ENCODE results near the gene DAB2IP. TPM values are rescaled to one million over a fixed set of nuclear protein-coding genes. Genes with fewer than 3 reads are reported as not detected.
"Not testable (repeated sequence)": the region's sequence is repeated elsewhere in the genome, so short reads cannot be mapped to it uniquely, and the experiment has no call there.

The DAB2IP gene
- total and polyA plus RNA-seq, 4 donors = 19.4 to 75.0 (median 28.7) TPM

DNA sequence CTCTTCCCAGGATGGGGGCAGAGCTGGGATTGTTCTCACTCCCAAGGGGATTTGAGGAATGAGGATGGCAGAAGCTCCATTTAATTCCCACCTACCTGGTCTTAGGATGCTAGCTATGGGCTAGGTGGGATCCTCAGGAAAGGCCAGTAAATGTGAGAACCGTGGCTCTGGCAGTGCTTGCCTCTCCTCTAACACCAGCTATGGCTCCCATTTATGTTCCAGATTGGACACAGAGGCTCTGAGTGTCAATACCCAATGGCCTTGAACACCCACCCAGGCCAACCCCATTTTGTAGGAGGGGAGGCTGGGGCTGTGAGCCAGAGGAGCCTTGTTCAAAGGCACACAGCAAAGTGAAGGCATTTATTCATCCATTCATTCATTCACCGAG lies 10.2 kb upstream of the DAB2IP start:
- Histone ChIP-seq H3K27ac (ENCODE audit: low read depth in 1 of 2, low read length in 1 of 2) (no peak overlapping the region), H3K36me3 (ENCODE audit: control insufficient read depth in 4 of 4, insufficient read depth in 4 of 4, low read length in 4 of 4) (no peaks in the 10 kb centered on the region), H3K27me3 (ENCODE audit: control insufficient read depth in 3 of 3, insufficient read depth in 3 of 3, low read length in 2 of 3) (no peaks in the 10 kb centered on the region), H3K9ac (ENCODE audit: insufficient read depth in 1 of 2, low read length in 2 of 2) (no peak overlapping the region), H3K9me3 (ENCODE audit: control insufficient read depth in 4 of 4, insufficient read depth in 3 of 4, low read length in 3 of 4) (no peaks in the 10 kb centered on the region), H3K4me3 (no peak overlapping the region), H3K4me1 (ENCODE audit: control insufficient read depth in 5 of 5, insufficient read depth in 5 of 5, low read length in 5 of 5) (peaks cover 0 to 11% (median 4%) of the 10 kb centered on the region in 5 donors)
- TF ChIP-seq, protein P1, sequence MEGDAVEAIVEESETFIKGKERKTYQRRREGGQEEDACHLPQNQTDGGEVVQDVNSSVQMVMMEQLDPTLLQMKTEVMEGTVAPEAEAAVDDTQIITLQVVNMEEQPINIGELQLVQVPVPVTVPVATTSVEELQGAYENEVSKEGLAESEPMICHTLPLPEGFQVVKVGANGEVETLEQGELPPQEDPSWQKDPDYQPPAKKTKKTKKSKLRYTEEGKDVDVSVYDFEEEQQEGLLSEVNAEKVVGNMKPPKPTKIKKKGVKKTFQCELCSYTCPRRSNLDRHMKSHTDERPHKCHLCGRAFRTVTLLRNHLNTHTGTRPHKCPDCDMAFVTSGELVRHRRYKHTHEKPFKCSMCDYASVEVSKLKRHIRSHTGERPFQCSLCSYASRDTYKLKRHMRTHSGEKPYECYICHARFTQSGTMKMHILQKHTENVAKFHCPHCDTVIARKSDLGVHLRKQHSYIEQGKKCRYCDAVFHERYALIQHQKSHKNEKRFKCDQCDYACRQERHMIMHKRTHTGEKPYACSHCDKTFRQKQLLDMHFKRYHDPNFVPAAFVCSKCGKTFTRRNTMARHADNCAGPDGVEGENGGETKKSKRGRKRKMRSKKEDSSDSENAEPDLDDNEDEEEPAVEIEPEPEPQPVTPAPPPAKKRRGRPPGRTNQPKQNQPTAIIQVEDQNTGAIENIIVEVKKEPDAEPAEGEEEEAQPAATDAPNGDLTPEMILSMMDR (IDR thresholded peaks at IDR 0.05; ENCODE audit: control extremely low read depth, extremely low read depth) = no peak
- DNase-seq (no peak), ATAC-seq (ENCODE audit: insufficient read depth, low FRiP score) (no peak)
- 85 to 97% methylated on average over 2 of the region's 2 CpGs for WGBS, 2 donors

DNA sequence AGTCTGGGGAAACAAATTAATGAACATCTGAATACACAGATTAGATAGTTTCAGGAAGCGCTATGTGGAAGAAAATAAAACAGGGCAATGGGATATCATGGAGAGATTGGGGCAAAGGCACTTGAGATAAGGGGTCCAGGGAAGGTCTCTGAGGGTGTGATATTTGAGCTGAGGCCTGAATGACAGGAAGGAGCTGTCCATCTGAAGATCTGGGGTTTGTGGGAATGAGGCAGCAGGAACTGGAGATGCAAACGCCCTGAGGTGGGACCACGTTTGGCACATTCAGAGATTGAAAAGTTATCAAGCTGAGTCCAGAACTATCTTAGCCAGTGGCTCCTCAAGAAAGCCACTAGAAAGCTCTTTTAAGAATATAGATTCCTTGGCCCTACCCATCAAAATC lies 8.7 kb upstream of the DAB2IP start:
- Histone ChIP-seq H3K27me3 (ENCODE audit: control insufficient read depth in 3 of 3, insufficient read depth in 3 of 3, low read length in 2 of 3) (no peaks in the 10 kb centered on the region), H3K4me3 (no peak overlapping the region), H3K9ac (ENCODE audit: insufficient read depth in 1 of 2, low read length in 2 of 2) (no peak overlapping the region), H3K9me3 (ENCODE audit: control insufficient read depth in 4 of 4, insufficient read depth in 3 of 4, low read length in 3 of 4) (no peaks in the 10 kb centered on the region), H3K27ac (ENCODE audit: low read depth in 1 of 2, low read length in 1 of 2) (no peak overlapping the region), H3K4me1 (ENCODE audit: control insufficient read depth in 5 of 5, insufficient read depth in 5 of 5, low read length in 5 of 5) (peaks cover 0 to 7% (median 0%) of the 10 kb centered on the region in 5 donors), H3K36me3 (ENCODE audit: control insufficient read depth in 4 of 4, insufficient read depth in 4 of 4, low read length in 4 of 4) (no peaks in the 10 kb centered on the region)
- WGBS, 2 donors = 72 to 82% methylated on average over 3 of the region's 3 CpGs
- TF ChIP-seq, protein P1 (IDR thresholded peaks at IDR 0.05; ENCODE audit: control extremely low read depth, extremely low read depth) = no peak
- DNase-seq (no peak), ATAC-seq (ENCODE audit: insufficient read depth, low FRiP score) (no peak)

DNA sequence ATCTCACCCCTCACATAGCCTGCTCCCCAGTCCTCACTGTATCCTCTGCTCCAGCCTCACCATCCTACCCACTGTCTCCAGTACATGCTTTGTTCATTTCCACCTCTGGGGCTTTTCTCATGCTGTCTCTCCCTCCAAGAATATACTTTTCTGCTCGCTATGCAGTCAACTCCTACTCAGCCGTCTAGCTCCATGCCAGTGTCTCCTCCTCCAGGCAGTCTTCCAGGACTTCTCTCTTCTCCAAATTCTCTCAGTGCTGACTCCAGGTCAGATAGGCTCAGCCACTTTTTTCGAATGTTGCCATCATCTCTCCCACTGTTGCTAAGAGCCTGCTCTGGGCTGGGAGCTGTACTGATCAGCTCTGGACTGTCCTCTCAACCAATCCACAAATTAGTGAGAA lies 8.0 kb upstream of the DAB2IP start:
- Histone ChIP-seq H3K36me3 (ENCODE audit: control insufficient read depth in 4 of 4, insufficient read depth in 4 of 4, low read length in 4 of 4) (no peaks in the 10 kb centered on the region), H3K27me3 (ENCODE audit: control insufficient read depth in 3 of 3, insufficient read depth in 3 of 3, low read length in 2 of 3) (no peaks in the 10 kb centered on the region), H3K9me3 (ENCODE audit: control insufficient read depth in 4 of 4, insufficient read depth in 3 of 4, low read length in 3 of 4) (no peaks in the 10 kb centered on the region), H3K4me1 (ENCODE audit: control insufficient read depth in 5 of 5, insufficient read depth in 5 of 5, low read length in 5 of 5) (peaks cover 0 to 7% (median 0%) of the 10 kb centered on the region in 5 donors), H3K27ac (ENCODE audit: low read depth in 1 of 2, low read length in 1 of 2) (no peak overlapping the region), H3K9ac (ENCODE audit: insufficient read depth in 1 of 2, low read length in 2 of 2) (no peak overlapping the region), H3K4me3 (no peak overlapping the region)
- 89 to 91% methylated on average over 3 of the region's 3 CpGs for WGBS, 2 donors
- TF ChIP-seq, protein P1 (IDR thresholded peaks at IDR 0.05; ENCODE audit: control extremely low read depth, extremely low read depth) = no peak
- DNase-seq (no peak), ATAC-seq (ENCODE audit: insufficient read depth, low FRiP score) (no peak)

DNA sequence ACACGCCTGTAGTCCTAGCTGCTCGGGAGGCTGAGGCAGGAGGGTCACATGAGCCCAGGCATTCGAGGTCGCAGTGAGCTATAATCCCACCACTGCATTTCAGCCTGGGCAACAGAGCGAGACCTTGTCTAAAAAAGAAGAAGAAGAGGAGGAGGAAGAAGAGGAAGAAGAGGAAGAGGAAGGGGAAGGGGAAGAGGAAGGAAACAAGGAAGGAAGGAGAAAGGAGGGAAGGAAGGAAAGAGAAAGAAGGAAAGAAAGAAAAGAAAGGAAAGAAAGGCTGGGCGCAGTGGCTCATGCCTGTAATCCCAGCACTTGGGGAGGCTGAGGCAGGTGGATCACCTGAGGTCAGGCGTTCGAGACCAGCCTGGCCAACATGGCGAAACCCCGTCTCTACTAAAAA lies 7.4 kb upstream of the DAB2IP start:
- WGBS, 2 donors = 92 to 93% methylated on average over 10 of the region's 10 CpGs
- not testable (repeated sequence) for H3K9ac ChIP-seq (ENCODE audit: insufficient read depth in 1 of 2, low read length in 2 of 2); H3K4me3 ChIP-seq; H3K4me1 ChIP-seq (ENCODE audit: control insufficient read depth in 5 of 5, insufficient read depth in 5 of 5, low read length in 5 of 5); H3K9me3 ChIP-seq (ENCODE audit: control insufficient read depth in 4 of 4, insufficient read depth in 3 of 4, low read length in 3 of 4); H3K27me3 ChIP-seq (ENCODE audit: control insufficient read depth in 3 of 3, insufficient read depth in 3 of 3, low read length in 2 of 3); DNase-seq; ATAC-seq (ENCODE audit: insufficient read depth, low FRiP score); H3K27ac ChIP-seq (ENCODE audit: low read depth in 1 of 2, low read length in 1 of 2); H3K36me3 ChIP-seq (ENCODE audit: control insufficient read depth in 4 of 4, insufficient read depth in 4 of 4, low read length in 4 of 4)
